Measurements from ENCODE around the gene SLC1A7. TPM values are rescaled to one million over a fixed set of nuclear protein-coding genes. Genes with fewer than 3 reads are reported as not detected.

The SLC1A7 gene
- total and polyA plus RNA-seq, 5 experiments from 2014 or later, result not detected

DNA sequence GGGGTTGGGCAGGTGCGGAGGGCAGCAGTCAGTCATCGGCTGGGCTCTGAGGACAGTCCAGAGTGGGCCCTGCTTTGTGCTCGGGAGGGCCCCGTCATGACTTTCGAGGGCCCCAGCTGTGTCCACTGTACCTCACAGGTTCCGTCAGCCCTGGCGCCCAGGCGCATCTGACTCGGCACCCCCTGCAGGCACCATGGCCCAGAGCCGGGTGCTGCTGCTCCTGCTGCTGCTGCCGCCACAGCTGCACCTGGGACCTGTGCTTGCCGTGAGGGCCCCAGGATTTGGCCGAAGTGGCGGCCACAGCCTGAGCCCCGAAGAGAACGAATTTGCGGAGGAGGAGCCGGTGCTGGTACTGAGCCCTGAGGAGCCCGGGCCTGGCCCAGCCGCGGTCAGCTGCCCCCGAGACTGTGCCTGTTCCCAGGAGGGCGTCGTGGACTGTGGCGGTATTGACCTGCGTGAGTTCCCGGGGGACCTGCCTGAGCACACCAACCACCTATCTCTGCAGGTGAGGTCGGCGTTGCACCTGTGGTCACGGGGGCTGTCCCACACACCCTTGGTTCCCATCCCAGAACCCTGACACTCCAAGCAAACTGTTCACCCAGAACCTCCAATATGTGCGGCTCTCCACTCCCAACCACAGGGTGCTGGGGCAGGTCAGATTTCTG is 72.6 kb downstream of the SLC1A7 start:
- Mint-ChIP-seq H3K36me3 (no peaks in the 10 kb centered on the region), H3K27ac (no peak overlapping the region), H3K4me1 (no peaks in the 10 kb centered on the region), H3K27me3 (peaks cover 5 to 21% (median 11%) of the 10 kb centered on the region in 5 donors), H3K9me3 (no peaks in the 10 kb centered on the region), H3K4me3 (no peak overlapping the region)
- peak in 1 of 10 donors; percentile 14 for DNase-seq
- no peak for ATAC-seq
- POLR2A ChIA-PET, result no interaction called here

DNA sequence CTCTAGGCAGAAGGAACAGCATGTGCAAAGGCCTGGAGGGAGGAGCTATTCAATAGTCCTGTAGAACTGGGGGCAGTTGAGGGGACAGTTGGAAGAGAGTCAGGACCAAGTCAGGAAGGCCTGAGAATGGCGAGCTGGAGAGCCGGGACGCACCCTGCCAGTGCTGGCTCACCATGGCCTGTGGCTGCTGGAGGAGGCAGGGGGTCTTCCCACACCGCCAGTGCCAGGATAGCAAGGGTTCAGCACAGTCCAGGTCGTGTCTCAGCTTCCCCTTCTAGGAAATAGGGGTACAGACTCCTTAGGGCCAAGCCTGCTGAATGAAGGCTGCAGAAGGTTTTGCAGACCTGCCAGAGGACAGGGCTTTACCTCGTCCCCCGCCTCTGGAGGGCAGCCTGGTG is 73.2 kb downstream of the SLC1A7 start:
- no peak overlapping the region for H3K4me3 Mint-ChIP-seq
- DNase-seq (no peak), ATAC-seq (no peak)
- no peaks in the 10 kb centered on the region for H3K9me3 Mint-ChIP-seq
- no peaks in the 10 kb centered on the region for H3K4me1 Mint-ChIP-seq
- peaks cover 6 to 27% (median 14%) of the 10 kb centered on the region in 5 donors for H3K27me3 Mint-ChIP-seq
- no peak overlapping the region for H3K27ac Mint-ChIP-seq
- POLR2A ChIA-PET, result no interaction called here
- H3K36me3 Mint-ChIP-seq, result no peaks in the 10 kb centered on the region

DNA sequence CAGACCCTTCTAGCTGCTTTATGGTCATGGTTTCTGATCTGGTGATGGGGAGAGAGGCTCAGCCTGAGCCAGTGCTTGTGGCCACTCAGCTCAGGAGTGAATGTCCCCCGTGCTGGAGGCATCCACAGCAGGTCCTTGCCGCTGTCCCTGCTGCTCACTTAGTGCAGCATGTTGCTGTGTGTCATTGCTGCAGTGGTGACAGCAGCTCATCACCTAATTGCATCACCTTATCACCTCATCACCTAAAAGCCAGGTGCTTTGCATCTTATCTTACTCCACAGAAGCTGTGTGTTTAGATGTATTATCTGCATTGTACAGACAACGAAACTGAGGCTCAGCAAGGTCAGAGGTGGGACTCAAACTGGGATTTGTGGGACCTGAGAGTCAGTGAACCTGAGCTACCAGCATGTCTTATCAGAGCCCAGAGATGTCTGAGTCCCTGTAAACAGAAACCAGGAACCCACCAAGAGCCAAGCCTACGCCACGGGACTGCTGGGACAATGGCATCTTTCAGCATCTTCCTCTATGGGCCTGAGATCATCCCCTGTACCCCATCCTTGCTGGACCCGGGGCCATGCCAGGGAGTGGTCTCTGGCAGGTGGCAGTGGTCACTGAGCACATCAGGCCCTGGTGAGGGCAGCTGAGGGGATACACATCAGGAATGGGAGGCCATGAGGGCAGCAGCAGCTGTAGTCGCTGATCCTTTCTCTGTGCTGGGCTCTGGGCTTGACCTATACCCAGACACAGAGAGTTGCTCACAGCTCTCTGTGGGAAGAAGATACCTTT is 73.9 kb downstream of the SLC1A7 start:
- DNase-seq (no peak), ATAC-seq (no peak)
- Mint-ChIP-seq H3K4me3 (no peak overlapping the region), H3K4me1 (peaks cover 3 to 6% (median 4%) of the 10 kb centered on the region in 4 donors), H3K9me3 (peaks cover 0 to 3% (median 0%) of the 10 kb centered on the region in 9 donors), H3K27me3 (peaks cover 13 to 34% (median 21%) of the 10 kb centered on the region in 5 donors), H3K27ac (peak overlapping the region in 1 of 10 donors; percentile 78), H3K36me3 (no peaks in the 10 kb centered on the region)
- POLR2A ChIA-PET, result no interaction called here

DNA sequence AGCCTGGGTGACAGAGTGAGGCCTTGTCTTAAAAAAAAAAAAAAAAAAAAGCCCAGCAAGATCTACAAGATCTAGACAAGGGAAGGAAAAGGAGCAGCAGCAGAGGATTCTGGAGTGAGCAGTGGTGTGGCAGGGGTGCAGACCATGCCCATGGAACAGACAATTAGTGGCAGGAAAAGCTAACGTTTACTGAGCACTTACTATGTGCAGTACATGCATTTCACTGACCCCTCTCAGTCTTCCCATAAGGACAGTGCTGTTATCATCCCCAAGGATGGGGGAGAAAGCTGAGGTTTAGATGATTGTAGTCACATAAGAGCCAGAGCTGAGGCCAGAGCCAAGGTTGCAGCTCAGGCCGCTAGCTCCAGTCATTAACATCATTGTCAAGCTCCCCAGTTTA is 74.6 kb downstream of the SLC1A7 start:
- peaks cover 0 to 2% (median 0%) of the 10 kb centered on the region in 3 donors for H3K36me3 Mint-ChIP-seq
- peaks cover 0 to 3% (median 0%) of the 10 kb centered on the region in 9 donors for H3K9me3 Mint-ChIP-seq
- POLR2A ChIA-PET, result no interaction called here
- DNase-seq (no peak), ATAC-seq (no peak)
- peaks cover 6 to 12% (median 10%) of the 10 kb centered on the region in 4 donors for H3K4me1 Mint-ChIP-seq
- no peak overlapping the region for H3K4me3 Mint-ChIP-seq
- peaks cover 17 to 40% (median 27%) of the 10 kb centered on the region in 5 donors for H3K27me3 Mint-ChIP-seq
- H3K27ac Mint-ChIP-seq, result peak overlapping the region in 1 of 10 donors; percentile 21

DNA sequence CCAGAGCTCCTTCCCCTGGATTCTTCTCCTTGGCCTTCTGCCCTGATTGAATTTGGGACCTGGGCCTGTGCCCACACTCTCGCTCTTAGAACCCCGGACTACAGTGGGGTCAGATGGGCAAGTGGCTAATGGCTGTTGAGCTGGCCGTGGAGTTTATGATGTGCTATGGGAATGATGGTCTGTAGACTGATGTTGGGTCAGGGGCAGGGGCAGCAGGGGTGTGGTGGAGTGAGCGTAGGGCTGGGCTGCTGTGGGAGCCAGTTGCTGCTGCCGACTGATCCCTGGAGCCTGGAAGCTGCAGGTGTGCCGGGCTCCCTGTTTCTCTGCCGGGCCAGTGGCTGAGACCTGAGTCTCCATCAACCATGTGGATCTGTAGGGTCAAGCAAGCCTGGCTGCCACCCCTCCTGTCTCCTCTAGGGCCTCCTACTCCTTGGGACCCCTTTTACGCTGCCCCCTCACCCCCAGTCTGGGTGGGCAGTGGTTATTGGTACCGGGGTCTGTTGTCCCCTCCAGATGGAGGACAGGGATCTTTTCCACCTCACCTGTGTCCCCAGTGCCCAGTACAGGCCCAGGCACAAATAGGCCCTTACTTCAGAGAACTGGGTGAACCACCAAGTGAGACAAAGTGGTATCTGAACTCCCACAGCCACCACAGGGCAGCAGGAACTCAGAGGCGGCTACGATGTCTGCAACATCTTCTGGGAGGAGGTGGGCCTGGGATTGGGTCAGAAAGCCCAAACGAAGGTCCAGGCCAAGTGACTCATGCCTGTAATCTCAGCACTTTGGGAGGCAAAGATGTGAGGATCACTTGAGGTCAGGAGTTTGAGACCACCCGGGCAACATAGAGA is 75.3 kb downstream of the SLC1A7 start:
- POLR2A ChIA-PET, result interaction anchor here (0.5 kb wide), 1 partner anchor 208 kb away, joined by 8 read pairs; no protein-coding TSS in a partner anchor
- Mint-ChIP-seq H3K4me3 (no peak overlapping the region), H3K27me3 (peaks cover 17 to 47% (median 27%) of the 10 kb centered on the region in 5 donors), H3K9me3 (peaks cover 0 to 3% (median 0%) of the 10 kb centered on the region in 9 donors), H3K27ac (no peak overlapping the region), H3K36me3 (peaks cover 0 to 2% (median 0%) of the 10 kb centered on the region in 3 donors), H3K4me1 (peaks cover 6 to 19% (median 12%) of the 10 kb centered on the region in 4 donors)
- DNase-seq (no peak), ATAC-seq (no peak)

DNA sequence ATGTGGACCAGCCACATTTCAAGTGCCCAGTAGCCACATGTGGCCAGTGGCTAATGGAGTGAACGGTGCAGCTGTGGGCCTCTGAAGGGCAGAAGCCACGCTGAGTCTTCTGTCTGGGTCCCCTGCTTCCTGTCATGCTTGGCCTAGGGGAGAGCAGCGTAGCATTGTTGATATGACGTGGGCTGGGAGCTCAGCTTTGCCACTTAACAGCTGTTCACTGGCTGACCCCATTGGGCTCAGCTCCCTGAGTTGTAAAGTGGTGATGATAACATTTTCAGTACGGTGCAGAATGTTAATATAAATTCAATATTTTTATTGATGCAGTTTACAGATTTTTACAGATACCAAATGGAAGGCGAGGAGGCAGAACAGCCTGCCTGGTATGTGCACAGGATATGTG is 76.0 kb downstream of the SLC1A7 start:
- DNase-seq, result no peak
- POLR2A ChIA-PET, result interaction anchor here (0.5 kb wide), 1 partner anchor 207 kb away, joined by 8 read pairs; no protein-coding TSS in a partner anchor
- no peak overlapping the region for H3K4me3 Mint-ChIP-seq
- no peak for ATAC-seq
- no peak overlapping the region for H3K27ac Mint-ChIP-seq
- H3K36me3 Mint-ChIP-seq, result peaks cover 0 to 2% (median 0%) of the 10 kb centered on the region in 3 donors
- H3K27me3 Mint-ChIP-seq, result peaks cover 17 to 53% (median 27%) of the 10 kb centered on the region in 5 donors
- H3K4me1 Mint-ChIP-seq, result peaks cover 6 to 20% (median 12%) of the 10 kb centered on the region in 4 donors
- H3K9me3 Mint-ChIP-seq, result peaks cover 0 to 3% (median 0%) of the 10 kb centered on the region in 9 donors

DNA sequence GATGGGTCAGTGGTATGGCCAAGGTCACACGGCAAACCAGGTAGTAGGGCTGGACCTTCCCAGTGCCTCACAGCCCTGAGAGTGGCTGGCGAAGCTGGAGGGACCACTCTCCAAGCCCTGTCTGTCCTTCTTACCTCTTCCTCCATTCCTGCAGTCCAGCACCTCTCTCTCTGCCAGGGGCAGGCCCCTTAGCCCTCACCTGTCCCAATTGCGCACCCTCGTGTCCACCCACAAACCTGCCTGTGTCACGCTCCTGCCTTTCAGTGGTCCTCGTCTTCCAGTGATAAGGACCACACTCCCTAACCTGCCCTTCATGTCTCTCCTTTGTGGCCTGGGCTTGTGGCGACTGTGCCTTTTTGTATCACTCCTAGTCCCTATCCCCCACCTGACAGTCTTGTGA is 77.0 kb downstream of the SLC1A7 start:
- Mint-ChIP-seq H3K9me3 (peaks cover 0 to 3% (median 0%) of the 10 kb centered on the region in 9 donors), H3K36me3 (peaks cover 0 to 2% (median 0%) of the 10 kb centered on the region in 3 donors), H3K4me3 (peak overlapping the region in 1 of 10 donors; percentile 16), H3K27me3 (peaks cover 20 to 62% (median 27%) of the 10 kb centered on the region in 5 donors), H3K4me1 (peaks cover 6 to 20% (median 13%) of the 10 kb centered on the region in 4 donors), H3K27ac (peak overlapping the region in 1 of 10 donors; percentile 44)
- POLR2A ChIA-PET, result no interaction called here
- ATAC-seq, result no peak
- no peak for DNase-seq

DNA sequence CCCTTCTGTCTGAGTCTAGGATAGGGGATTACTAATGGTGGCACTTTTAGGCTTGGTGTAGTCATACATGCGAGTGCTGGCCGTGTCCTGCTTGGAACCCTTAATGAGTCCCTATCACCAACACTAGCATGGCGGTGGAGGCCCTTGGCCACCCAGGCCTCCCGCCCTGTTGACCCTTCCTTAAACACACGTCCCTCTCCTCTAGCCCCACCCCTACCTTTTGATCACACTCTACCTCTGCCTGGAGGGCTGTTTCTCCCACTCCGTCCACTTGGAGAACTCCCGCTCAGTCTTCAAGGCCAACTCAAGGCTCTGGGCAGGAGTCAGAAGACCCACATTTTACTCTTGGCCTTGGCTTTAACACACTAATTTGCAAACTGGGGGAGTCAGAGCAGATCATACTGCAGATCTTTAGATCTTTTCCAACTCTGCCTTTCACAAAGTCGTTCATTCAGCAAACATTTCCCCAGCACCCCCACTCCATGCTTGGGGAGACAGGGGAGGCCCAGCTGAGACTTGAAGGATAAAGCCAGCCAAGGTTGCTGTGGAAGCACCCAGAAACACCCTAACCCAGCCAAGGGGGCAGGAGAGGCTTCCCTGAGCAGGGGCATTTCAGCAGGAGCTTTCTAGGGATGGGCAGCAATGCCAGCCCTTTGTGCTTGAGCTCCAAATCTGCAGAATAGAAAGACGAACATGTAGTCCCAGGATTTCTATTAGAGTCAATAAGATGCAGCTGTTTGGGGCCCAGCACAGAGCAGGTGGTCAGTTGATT is 78.5 kb downstream of the SLC1A7 start:
- Mint-ChIP-seq H3K9me3 (peaks cover 0 to 3% (median 0%) of the 10 kb centered on the region in 9 donors), H3K27me3 (peaks cover 22 to 62% (median 27%) of the 10 kb centered on the region in 5 donors), H3K27ac (no peak overlapping the region), H3K36me3 (peaks cover 0 to 2% (median 0%) of the 10 kb centered on the region in 3 donors), H3K4me1 (peaks cover 8 to 20% (median 13%) of the 10 kb centered on the region in 4 donors), H3K4me3 (peak overlapping the region in 8 of 10 donors; percentile 28 to 79 (median 66))
- ATAC-seq (no peak), DNase-seq (no peak)
- POLR2A ChIA-PET, result no interaction called here

DNA sequence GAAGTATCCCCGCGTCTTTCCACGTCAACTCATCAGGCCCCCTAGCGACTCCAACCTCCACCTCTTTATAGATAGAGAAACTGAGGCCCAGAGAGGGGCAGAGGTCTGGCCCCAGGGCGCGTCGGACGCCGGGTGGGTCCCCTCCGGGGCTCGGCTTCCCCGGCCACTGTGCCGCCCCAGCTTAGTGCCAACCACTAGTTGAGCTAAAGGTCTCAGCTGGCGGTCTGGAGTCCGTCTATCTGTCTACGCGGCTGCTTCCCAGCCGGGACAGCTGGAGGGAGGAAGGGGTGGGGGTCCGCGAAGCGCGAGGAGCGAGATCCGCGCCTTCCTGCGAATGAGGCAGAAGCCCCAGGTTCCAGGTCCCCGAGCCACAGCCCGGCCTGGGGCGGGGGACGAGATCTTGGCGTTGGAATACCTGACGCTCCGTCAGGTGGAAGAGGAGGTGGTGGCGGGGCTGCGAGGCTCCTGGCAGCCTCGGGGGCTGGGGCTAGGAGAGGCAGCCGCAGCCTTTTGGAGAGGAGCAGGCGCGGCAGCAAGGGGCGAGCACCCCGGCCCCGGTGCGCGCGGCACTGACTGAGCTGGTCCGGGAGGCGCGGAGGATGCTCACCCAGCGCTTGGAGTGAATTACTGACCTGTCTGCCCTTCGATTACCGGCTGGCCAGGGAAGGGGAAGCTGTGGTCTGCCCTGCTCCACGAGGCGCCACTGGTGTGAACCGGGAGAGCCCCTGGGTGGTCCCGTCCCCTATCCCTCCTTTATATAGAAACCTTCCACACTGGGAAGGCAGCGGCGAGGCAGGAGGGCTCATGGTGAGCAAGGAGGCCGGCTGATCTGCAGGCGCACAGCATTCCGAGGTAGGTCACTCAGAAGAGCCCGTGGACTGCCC is 79.5 kb downstream of the SLC1A7 start:
- Mint-ChIP-seq H3K27me3 (peaks cover 22 to 62% (median 27%) of the 10 kb centered on the region in 5 donors), H3K27ac (no peak overlapping the region), H3K36me3 (peaks cover 0 to 2% (median 0%) of the 10 kb centered on the region in 3 donors), H3K9me3 (peaks cover 0 to 3% (median 0%) of the 10 kb centered on the region in 9 donors), H3K4me1 (peaks cover 8 to 20% (median 13%) of the 10 kb centered on the region in 4 donors), H3K4me3 (peak overlapping the region; percentile 42 to 79 (median 66))
- ATAC-seq (no peak), DNase-seq (no peak)
- POLR2A ChIA-PET, result no interaction called here

DNA sequence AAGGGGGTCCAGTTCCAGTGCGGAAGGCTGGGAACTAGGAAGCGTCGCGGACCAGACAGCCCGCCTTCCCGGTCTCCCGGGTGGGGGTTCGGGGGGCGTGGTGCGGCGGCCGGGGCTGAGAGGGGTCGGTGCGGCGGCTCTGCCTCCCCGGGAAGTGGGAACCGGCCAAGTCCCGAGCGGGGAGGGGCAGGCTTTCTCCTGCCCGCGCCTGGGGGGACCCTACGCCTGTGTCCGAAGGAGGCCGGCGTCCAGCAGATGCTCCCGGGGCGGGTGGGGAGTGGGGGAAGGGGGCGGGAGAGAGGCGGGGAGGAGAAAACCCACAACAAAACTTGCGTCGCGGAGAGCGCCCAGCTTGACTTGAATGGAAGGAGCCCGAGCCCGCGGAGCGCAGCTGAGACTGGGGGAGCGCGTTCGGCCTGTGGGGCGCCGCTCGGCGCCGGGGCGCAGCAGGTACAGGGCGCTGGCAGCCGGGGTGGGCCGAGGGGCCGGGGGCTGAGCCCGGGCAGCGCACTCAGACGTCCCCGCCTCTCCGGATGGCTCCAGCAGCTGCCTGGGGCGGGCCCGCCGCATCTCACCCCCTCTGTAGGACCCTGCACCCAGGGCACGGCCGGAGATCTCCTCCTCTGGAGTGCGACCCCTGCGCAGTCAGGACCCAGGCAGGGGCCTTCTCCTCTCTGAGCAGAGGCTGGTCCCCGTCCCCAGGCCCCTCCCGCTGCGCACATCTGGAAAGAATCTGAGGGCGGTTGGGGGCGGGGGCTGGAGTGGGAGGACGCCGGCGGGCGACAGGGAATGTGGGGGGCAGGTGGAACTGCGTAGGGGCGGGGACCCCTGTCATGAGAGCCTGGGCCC is 80.4 kb downstream of the SLC1A7 start, which contains the start of gene PODN:
Gene PODN (plus strand): TSS at position 355 of the 849 bp plus-strand sequence. CDS start 7,643 bp downstream, outside the sequence.
- Mint-ChIP-seq H3K27ac (no peak within 1 kb of the TSS), H3K4me1 (peaks cover 8 to 20% (median 13%) of the 10 kb centered on the region in 4 donors), H3K4me3 (peak within 1 kb of the TSS; percentile 45 to 82 (median 68)), H3K27me3 (peaks cover 22 to 62% (median 27%) of the 10 kb centered on the region in 5 donors), H3K9me3 (peaks cover 0 to 3% (median 0%) of the 10 kb centered on the region in 9 donors), H3K36me3 (peaks cover 0 to 2% (median 0%) of the 10 kb centered on the region in 3 donors)
- peak; percentile 60 to 71 for ATAC-seq
- peak in 2 of 10 donors; percentile 7 to 19 for DNase-seq
- POLR2A ChIA-PET, result no interaction called here

All from naive thymus-derived CD8-positive, alpha-beta T cell (primary cell).